Stimulated activated CD8-positive, alpha-beta memory T cell treated with anti-CD3 and anti-CD28 coated beads, Interleukin-4, amount 100 ng/mL, for 48 hours (primary cell): ENCODE results near the gene COMMD7.
"Not testable (repeated sequence)": the region's sequence is repeated elsewhere in the genome, so short reads cannot be mapped to it uniquely, and the experiment has no call there.

Source experiments
- DNase-seq: peaks from one replicate; pipeline ENCODE4 v3.0.0-alpha.2; 2020

COMMD7 gene

DNA sequence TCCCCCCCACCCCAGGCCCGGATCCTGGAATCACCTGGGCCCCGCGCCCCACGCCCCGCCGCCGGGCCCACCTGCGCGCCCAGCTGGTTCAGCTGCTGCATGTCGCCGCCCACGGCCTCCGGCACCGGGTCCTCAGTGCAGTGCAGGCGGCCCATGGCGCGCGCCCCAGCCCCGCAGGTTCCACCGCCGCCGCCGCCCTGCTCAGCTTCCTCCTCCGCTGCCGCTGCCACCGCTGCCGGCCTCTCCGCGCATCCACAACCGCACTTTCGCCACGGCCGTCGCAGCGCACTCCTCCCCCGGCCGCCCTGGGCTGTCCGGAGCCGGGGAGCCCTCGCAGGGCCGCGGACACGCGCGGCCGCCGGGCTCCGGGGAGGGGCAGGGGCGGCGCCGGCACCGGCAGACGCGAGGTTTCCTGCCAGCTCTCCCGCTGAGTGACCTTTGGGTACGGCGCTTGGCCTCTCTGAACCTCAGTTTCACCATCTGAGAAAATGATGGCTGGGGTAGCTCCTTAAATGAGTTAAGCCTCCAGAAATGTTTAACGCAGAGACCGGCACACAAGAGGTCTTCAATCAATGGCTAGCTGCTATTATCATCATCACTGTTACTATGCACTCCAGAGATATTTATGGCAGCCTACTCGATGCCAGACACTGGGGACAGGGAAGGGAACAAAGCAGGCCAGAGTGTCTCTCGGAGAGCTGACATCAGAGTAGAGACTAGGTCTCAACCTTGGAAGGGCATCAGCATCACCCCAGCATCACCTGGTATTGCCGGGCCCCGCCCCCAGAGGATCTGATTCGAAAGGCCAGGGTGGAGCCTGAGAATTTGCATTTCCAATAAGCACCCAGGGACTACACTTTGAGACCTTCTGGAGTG is at the start of gene COMMD7:
TSS of gene COMMD7 (minus strand) at position 231 of the 876 bp plus-strand sequence. CDS start at position 155, 76 bp downstream.
- peak; percentile 83 for DNase-seq

DNA sequence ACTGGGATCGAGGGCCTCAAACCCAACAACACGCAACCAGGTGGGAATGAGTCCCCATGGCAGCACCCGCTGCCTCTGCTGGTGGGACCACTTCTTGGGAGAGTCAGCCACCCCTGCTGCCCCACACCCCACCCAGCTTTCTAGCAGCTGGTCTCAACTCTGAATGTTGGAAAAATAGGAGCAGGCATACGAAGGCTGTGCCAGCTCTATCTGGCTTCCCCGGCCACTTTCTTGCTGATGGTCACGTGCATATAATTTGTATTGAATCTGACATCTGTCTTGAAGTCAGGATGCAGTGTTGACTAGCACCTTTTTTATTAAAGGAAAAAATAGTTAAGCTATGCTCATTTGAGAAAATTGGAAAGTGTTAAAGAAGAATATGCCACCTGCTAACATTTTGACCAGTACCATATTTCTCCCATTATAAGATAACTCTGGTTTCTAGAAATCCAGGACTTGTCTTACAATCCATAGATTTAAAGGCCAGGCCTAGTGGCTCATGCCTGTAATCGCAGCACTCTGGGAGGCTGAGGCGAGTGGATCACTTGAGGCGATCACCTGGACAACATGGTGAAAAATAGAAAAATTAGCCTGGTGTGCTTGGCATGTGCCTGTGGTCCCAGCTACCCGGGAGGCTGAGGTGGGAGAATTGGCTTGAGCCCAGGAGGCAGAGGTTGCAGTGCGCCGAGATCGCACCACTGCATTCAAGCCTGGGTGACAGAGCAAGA is 49.6 kb upstream of the COMMD7 start:
- DNase-seq = no peak

DNA sequence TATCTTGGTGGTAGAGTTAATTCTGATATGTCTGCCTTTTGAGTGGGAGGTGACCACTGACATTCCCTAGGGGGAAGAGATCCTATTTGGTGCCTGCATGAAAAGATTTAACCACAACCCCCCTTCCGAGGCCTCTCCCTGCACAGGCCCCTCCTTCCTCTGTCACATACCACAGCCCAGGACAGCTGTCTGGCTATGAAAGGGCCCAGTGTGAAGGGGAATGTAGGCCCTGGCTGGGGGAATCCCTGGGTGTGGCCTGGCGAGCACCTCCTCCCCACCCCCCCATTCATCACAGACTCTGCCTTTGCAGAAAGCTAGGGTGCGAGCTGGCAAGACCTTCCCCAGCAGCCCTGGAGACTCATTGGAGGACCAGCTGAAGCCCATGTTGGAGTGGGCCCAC is 49.0 kb upstream of the COMMD7 start:
- DNase-seq = peak; percentile 38

DNA sequence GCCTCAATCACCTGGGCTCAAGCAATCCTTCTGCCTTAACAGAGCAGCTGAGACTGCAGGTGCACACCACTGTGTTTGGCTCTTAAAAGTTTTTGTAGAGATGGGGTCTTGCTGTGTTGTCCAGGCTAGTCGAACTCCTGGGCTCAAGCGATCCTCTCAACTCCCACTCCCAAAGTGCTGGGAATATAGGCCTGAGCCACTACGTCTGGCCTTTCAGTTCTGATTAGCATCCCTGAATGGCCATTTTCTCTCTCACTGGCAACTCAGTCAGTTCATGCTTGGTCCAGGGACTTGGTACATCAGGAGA is 47.4 kb upstream of the COMMD7 start:
- DNase-seq = no peak

DNA sequence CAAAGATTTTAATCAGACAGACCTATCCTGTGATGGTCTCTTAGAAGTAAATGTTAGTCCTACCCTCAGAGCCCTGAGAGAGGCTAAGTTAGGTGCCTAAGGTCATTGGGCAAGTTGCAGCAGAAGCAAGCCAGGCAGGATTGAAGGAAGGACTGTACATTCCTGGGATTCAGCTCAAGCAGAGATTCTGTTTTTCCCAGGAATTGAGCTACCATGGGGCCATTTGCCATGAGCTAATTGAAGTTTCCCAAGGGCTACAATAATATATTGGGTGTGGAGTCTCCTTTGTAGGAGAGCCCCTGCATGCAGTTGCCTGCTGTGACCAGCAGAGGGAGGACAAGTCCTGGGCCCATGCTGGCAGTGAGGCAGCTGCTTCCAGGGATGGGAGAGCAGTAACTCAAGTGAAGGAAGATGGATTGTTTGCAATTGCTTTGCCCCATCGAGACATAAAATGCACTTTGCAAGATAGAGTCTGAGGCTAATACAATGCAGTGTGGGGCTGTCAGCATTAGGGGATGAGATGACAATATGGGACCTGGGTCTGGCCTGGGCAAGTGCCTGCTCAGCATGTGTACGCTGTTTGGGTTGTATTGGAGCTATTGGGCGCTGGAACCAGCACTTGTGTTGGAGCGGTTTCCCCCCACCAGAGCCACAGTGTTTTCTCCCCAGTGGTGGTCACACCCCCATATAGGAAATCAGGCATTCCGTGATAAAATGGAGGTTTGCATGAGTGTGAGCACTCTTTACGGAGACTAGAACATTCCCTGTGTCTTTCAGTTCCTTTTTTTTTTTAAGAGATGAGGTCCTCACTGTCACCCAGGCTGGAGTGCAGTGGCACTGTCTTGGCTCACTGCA is 46.9 kb upstream of the COMMD7 start:
- DNase-seq = peak; percentile 81

DNA sequence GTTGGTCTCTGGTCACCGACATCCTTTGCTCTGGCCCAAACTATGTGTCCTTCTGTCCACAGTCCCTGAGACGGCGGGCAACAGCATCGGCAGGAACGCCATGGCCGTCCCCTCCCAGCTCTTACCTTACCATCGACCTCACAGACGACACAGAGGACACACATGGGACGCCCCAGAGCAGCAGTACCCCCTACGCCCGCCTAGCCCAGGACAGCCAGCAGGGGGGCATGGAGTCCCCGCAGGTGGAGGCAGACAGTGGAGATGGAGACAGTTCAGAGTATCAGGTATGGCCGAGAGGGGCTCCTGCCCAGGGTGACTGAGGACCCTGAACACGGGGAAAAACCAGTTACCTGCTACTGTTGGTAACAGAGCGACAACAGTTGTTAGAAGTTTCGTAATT is 43.9 kb upstream of the COMMD7 start:
- no peak for DNase-seq

DNA sequence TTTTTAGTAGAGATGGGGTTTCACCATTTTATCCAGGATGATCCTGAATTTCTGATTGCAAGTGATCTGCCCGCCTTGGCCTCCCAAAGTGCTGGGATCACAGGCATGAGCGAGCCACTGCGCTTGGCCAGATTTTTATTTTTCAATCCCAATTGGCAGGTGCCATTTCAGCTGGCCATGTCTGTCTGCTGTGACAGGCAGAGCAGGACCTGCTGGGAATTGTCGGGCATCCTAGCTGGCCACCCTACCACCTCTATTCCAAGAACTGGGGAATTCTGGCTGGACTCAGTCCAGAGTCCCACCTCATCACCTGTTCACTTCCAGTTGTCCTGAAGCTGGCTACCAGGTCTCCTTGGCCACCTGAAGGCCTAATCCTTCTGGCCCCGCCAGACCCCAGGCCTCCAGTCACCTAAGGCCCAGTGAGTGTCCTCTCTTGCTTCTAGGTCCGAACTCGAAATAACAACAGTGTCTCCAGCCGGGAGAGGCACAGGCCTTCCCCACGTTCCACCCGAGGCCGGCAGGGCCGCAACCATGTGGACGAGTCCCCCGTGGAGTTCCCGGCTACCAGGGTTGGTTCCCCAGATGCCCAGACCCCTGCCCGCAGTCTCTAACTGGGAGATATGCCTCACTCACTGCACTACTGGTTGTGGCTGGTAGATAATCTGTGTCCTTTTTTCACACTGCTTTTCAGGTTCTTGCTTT is 42.9 kb upstream of the COMMD7 start:
- no peak for DNase-seq

DNA sequence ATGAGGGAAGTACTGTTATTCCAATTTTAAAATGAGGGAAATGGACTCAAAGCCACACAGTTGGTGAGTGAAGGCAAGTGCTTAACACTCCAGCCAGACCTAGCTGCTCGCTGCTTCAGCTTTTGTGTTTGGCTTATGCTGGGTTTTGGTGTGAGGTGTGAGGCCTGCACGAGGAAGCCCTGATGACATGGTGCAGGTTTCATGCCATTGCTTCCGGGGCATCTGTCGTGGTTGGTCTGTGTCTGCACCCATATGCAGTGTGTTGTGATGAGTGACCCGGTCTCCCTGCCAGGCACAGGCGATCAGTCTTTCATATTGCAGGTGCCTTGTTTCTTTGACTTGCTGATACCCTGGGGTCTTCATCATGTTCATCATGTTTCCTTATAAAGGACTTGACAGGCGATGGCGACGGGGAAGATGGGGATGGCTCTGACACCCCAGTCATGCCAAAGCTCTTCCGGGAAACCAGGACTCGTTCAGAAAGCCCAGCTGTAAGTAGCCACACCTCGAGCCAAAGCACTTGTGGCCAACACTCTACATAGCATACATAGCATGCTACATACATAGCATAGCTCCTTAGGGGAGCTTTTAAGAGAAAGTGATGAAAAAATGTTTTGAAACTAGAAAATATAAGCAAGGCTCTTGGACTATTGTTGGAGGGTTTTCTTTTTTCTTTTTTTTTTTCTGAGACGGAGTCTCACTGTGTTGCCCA is 41.3 kb upstream of the COMMD7 start:
- DNase-seq = no peak

DNA sequence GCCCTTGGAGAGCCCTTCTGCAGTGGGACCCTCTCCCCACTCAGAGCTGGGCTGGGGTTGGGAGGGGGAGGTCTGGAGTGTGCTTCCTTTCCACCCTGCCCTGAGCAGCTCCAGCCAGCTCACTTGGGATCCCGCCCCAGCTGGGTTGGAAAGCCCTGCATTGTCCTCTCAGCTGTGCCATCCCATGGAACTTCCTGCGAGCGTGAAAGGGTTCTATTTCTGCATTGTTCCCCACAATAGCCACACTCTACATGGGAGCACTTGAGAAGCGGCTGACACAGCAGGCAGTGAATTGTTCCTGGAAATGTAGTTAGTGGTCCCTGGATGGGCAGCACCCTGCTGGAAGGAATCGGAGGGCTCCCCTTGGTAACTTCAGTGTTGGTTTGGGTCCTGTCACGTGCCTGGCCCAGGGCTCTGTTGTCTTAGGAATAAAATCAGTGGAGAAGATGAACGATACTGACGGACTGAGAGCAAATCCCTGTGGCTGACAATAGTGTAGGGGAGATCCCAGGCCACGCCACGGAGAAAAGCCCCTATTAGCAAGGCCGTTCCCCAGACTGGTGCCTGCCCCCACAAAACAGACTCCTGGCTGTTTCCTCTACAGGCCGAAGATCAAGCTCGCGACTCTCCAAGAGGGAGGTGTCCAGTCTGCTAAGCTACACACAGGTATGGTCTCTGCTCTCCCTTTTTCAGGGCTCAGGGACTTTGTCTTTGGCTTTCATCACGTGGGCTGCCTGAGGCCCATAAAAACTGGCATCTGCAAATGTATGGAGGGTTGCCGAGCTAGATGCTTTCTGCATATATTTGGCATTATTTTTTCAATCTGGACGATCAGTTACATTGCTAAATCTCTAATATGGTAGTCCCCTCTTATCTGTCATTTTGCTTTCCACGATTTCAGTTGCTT is 37.7 kb upstream of the COMMD7 start:
- no peak for DNase-seq

DNA sequence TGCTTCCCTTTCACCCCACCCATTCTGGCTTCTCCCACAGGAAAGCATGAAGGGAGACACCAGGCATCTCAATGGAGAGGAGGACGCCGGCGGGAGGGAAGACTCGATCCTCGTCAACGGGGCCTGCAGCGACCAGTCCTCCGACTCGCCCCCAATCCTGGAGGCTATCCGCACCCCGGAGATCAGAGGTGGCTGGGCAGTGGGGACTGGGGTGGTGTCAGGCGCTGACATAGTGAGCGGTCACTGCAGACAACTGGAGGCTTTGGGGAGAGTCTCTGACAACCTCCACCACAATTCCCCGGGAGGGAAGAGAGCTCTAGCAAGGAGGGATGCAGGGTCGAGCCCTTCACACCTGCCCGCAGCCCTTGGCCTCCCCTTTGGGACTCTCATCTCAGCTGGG is 37.0 kb upstream of the COMMD7 start:
- DNase-seq = no peak

DNA sequence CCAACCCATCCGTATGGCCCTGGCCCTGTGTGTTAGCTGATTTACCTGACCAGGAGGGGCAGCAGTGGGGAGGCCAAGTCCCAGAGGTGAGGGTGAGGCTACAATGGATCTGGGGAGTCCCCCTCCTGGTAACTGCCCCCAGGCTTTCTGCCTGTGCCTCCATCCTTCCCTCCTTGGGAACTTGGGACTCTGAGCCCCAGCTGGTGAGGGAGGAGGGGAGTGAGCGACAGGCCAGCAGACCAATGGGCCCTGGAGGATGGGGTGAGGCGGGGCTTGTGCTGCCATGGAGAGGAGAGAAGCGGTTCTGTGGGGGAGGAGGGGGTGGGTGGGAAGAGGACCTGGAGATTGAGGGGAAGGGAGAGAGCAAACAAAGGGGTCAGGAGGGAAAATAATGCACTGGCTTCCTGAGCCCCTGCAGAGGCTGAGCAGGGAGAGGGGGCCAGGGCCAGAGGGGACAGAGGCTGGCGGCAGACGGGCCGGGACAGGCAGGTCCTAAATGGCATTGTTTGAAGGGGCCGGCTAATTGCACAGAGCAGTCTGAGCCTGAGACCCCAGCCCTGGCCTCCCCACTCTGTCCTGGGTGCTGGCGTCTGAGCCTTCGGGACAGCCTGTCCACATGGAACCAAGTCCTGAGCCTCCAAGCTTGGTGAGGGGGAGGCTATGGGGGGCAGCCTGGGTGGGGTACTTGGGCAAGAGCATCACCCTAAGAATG is 36.4 kb upstream of the COMMD7 start:
- no peak for DNase-seq

DNA sequence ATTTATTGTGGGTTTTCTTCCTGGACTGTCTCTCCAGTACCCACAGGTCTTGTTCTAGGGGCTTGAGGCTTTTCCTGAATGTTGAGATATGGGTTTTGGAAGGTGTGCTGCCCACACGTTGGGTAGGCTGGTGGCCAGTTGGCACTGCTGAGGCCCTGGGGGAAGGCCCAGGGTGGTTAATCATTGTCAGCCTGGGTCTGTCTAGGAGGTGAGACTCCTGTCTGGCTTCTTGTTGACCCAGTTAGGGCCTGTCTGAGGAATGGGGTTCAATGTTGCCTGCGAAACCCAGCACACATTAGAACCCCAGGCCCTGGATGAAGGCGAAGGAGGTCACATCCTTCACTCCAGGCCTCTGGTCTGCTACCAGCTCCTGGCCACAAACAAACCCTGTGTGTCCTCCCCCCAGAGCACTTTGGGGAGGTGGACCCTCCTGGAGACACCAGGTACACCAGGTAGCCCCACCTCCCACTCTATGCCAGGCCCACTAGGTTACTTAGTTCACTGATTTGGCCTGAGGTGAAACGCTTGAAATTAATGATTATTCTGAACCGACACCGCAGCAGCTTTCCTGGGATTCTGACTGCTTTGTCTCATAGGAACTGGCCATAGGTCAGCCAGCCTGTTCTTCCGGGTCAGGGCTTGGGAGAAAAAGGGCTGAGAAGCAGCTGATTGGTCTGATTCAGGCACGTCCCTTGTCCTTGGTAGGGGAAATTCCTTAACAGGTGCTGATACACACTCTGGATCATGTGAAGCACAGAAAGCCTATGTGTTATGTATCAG is 34.1 kb upstream of the COMMD7 start:
- DNase-seq = no peak

DNA sequence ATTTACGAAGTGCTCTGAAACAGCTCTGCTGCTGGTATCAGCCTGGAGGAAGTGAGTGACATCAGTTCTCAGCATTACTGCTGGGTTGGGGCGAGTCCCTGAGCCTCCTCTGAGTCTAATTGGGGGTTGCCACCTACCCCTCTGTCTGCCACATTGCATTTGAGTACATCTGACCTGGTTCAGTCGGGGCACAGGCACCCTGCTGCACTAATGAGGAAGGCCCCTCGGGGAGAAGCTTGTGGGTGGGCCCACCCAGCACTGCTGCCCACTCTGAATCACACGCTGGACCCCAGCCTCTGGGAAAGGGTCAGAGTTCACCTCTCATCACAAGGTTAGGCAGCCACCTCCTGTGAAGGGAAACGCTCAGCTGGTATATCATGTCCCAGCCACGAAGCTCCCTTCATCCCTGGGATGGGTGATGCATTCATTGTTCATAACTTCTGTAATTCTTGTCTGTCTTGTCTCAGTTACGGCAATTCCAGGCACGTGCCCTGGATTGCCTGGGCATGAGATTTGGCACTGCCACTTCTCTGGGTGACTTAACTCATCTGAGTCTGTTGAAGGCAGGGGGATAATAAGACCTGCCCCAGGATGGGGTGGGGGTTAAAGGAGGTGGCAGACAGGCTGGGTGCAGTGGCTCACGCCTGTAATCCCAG is 32.2 kb upstream of the COMMD7 start:
- DNase-seq = no peak

DNA sequence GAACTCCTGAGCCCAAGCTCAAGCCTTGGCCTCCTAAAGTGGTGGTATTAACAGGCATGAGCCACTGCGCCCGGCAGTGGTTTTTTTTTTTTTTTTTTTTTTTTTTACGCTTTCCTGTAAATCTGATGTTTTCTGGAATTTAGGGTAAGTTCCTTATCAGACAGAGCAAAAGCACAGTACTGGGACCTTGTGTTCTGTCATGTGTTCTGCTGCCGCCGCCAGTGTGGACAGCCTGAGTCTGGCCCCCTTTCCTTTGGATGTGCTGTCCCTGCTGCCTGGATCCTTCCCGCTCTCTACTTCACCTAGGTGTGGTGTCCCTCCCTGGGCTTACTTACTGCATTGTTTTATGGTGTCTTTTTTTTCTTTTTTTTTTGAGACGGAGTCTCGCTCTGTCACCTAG is 30.6 kb upstream of the COMMD7 start:
- no peak for DNase-seq

DNA sequence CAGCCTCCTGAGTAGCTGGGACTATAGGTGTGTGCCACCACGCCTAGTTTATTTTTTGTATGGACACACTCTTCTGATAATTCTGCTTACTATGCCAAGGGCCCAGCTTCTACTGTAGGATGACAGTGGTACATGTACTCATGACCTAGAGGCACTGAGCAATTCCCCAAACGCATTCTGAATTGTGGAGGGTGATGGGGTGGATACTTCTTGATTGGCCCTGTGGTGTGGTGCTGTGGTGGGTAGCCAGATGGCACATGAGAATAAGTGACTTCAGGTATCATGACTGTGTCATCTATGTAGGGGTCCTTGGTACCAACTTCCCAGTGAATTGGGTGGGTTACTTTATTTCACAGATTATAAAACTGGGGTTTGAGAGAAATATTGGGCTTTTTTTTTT is 30.0 kb upstream of the COMMD7 start:
- DNase-seq = no peak

DNA sequence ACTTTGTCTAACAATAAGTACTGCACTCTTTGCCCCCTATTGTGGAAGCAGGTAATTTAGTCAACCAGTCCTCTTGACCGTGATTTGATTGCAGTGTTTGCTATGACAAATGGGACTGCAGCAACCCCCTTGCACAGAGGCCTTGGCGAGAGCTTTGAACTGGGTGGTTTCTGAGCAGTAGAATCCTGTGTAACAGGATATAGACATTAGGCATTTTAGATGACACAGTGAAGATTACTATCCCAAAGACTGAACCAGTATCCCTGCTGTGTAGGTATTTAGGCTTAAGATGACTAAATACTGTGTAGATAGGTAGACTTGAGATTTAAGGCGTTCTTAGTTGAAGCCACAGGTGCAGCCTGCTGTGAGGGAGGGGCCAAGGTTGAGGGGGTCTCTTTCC is 28.8 kb upstream of the COMMD7 start:
- DNase-seq = no peak

DNA sequence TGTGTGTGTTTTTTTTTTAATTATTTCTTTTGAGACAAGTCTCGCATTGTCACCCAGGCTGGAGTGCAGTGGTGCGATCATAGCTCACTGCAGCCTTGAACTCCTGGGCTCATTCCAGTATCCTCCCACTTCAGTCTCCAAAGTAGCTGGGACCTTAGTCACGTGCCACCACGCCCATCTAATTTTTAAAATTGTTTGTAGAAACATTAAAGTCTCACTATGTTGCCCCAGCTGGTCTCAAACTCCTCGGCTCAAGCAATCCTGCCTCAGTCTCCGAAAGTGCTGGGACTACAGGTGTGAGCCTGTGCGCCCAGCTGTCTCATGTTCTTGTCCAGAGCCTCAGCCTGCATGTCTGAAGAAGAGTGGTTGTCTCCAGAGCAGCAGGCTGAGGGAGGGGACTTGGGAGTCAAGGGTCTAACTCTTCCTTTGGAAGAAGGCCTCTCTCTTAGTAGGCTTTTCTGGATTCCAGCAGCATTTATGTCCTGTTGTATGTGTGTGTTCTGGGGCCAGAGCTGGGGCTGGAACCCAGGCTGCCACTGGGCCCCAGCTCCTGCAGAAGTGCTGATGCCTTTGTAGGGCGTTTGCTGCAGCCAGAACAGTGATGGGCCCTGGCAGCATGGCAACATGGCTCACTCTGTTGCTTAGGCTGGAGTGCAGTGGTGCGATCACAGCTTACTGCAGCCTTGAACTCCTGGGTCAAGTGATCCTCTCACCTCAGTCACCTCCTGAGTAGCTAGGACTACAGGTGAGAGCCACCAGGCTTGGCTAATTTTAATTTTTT is 24.3 kb upstream of the COMMD7 start:
- DNase-seq = no peak

DNA sequence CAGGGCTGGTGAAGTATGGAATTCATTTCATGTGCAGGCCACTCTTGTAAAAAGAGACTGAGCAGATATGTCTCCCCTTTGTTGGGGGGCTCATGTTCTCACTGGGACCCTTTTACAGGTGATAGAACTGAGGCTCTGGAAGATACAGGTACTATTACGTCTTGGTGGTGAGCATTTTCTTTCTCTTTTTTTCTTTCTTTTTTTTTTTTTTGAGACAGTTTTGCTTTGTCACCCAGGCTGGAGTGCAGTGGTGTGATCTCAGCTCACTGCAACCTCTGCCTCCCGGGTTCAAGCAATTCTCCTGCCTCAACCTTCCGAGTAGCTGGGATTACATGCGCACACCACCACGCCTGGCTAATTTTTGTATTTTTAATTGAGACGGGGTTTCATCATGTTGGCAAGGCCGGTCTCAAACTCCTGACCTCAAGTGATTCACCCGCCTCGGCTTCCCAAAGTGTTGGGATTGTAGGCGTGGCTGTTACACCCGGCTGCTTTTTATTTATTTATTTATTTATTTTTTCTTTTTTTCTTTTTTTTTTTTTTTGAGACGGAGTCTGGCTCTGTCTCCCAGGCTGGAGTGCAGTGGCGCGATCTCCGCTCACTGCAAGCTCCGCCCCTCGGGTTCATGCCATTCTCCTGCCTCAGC is 22.1 kb upstream of the COMMD7 start:
- DNase-seq = not testable (repeated sequence)
